HAP-1 (cell line): ENCODE results near the gene APPBP2.
"Not testable (repeated sequence)": the region's sequence is repeated elsewhere in the genome, so short reads cannot be mapped to it uniquely, and the experiment has no call there.

Source experiments
- DNase-seq, 2 experiments: peaks; one replicate each; pipeline ENCODE4 v3.0.0-alpha.2; 2016 to 2020; ENCODE audit warnings: low spot score in 2 of 2
- H3K27me3 ChIP-seq: fragments of 250-450 bp; sonication (Bioruptor Pico); 2 replicates; pipeline ENCODE4 v1.5.1; 2020; ENCODE audit warnings: low read depth, mild to moderate bottlenecking, moderate library complexity
- H3K36me3 ChIP-seq: fragments of 250-450 bp; sonication (Bioruptor Pico); replicated peaks from 2 replicates; pipeline ENCODE4 v1.5.1; 2020; ENCODE audit warnings: mild to moderate bottlenecking
- H3K4me1 ChIP-seq: fragments of 250-450 bp; sonication (Bioruptor Pico); 2 replicates; pipeline ENCODE4 v1.5.1; 2020; ENCODE audit warnings: mild to moderate bottlenecking
- H3K4me3 ChIP-seq: fragments of 250-450 bp; sonication (Bioruptor Pico); 2 replicates; pipeline ENCODE4 v1.5.1; 2020; ENCODE audit warnings: mild to moderate bottlenecking, moderate library complexity
- H3K9me3 ChIP-seq: fragments of 250-450 bp; sonication (Bioruptor Pico); 2 replicates; pipeline ENCODE4 v1.5.1; 2020; ENCODE audit warnings: mild to moderate bottlenecking, moderate library complexity
- in situ Hi-C: fragments of 300-500 bp; cut with MboI; formaldehyde crosslinking; loops from 3 replicates; pipeline ENCODE4 v1.14.3; 2020; ENCODE audit warnings: low sequenced_read_pairs, inconsistent platforms, mixed read lengths

Gene APPBP2

DNA sequence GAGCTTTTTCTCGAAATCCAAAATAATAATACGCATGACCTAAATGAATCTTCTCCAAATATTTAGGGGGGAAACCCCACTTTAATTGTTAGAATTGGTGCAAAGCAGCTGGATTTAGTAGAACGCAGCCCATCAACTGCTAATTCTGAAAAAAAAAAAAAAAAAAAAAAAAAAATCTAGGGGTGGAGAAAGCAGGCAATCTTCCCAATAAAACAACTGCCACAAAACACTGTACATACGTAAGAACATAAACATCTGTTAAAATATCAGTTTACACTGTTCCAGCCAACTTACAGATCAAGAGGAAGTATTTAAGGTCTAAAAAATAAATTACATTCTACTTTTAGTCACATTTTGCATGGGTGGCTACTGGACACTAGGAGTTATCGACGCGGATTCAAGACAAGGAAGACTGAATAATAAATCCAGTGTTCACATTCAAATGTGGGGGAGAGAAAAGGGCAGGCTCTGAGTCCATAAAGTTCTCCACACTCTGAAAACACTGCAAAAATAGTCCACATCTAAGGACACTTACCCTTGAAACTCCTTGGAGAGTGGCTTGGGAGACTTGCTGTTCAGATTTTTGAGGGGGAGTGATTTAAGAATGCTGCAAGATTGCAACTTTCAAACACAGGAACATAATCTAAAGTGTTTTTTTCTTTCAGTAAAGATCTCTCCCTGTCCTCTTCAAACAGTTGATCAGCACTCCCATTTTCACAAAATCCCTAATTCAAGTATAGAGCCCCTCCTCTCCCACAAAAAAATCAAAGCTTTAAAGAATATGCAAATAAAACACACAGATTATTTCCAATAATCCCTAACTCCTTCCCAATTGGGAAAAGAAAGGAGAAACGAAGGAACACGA is 1.3 kb downstream of the APPBP2 start:
- DNase-seq, result peak; percentile 18 to 58
- Histone ChIP-seq H3K36me3 (no peaks in the 10 kb centered on the region), H3K4me1 (0 out of 2 replicates have a peak, but pooled peaks cover 3% of the 10 kb centered on the region), H3K27me3 (no peaks in the 10 kb centered on the region), H3K9me3 (no peaks in the 10 kb centered on the region), H3K4me3 (peak overlapping the region; percentile 97)
- in situ Hi-C loops, result no loop called here

DNA sequence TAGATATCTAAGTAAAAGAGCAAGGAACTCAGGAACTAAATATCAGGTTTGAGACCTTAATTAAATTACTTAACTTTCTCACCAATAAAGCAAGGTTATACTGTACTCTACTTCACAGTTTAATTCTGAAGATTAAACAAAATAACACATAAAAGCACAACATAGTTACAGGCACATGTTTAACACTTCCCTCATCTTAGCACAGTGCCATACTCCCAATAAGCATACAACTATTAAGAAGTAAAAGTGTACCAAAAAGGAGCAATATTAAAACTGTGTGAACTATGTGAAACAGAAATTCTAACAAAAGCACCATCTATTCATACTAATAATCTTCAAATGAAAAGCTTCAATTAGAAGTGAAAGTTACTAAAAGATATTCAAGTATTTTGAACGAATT is 2.2 kb downstream of the APPBP2 start:
- Histone ChIP-seq H3K27me3 (no peaks in the 10 kb centered on the region), H3K4me3 (peak overlapping the region; percentile 97), H3K36me3 (no peaks in the 10 kb centered on the region; the same call in 1 of the 2 replicates), H3K4me1 (0 out of 2 replicates have a peak, but pooled peaks cover 3% of the 10 kb centered on the region), H3K9me3 (no peaks in the 10 kb centered on the region)
- in situ Hi-C loops, result no loop called here
- DNase-seq, result no peak

DNA sequence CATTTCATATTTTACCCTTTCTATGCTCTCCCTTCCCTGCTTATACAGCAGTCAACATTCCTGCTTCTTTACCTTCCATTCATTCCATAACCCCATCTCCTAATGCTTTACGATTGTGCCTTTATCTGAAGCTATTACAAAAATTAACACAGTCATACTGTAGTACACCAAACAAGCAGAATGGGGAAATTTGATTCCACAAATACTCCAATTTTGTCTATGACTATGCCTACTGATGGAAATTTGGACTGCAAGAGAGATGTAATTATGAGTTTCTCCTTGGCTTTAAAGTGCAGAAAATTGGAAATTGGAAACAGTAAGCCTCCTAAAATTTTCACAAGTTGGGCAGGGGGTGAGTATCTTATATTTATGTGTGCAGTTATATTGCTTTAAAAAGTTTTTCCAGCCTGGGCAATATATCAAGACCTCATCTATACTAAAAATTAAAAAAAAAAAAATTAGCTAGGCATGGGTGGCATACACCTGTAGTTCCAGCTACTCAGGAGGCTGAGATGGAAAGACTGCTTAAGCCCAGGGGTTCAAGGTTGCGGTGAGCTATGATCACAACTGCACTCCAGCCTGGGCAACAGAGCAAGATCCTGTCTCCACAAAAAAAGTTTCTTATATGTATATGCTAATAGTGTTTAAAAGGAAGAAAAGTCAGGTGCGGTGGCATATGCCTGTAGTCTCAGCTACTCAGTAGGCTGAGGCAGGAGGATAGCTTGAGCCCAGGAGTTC is 3.0 kb downstream of the APPBP2 start:
- no peak for DNase-seq
- H3K9me3 ChIP-seq, result no peaks in the 10 kb centered on the region
- no peak overlapping the region for H3K4me3 ChIP-seq
- in situ Hi-C loops, result no loop called here
- H3K4me1 ChIP-seq, result 0 out of 2 replicates have a peak, but pooled peaks cover 3% of the 10 kb centered on the region
- no peaks in the 10 kb centered on the region for H3K27me3 ChIP-seq
- H3K36me3 ChIP-seq, result no peaks in the 10 kb centered on the region; the same call in 1 of the 2 replicates

DNA sequence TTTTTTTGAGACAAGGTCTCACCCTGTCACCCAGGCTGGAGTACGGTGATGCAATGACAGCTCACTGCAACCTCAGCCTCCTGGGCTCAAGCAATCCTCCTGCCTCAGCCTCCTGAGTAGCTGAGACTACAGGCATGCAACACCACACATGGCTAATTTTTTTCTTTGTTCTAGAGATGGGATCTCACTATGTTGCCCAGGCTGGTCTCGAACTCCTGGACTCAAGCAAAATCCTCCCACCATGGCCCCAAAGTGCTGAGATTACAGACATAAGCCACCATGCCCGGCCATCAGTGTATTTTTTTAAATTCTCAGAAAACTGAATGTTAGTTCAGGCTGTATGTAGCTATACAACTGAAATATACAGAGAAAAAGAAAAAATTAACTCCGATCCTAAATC is 6.2 kb downstream of the APPBP2 start:
- H3K4me1 ChIP-seq, result 0 out of 2 replicates have a peak, but pooled peaks cover 3% of the 10 kb centered on the region
- no peak for DNase-seq
- H3K27me3 ChIP-seq, result no peaks in the 10 kb centered on the region
- H3K4me3 ChIP-seq, result no peak overlapping the region
- H3K36me3 ChIP-seq, result no peaks in the 10 kb centered on the region; the same call in 1 of the 2 replicates
- no peaks in the 10 kb centered on the region for H3K9me3 ChIP-seq
- in situ Hi-C loops, result no loop called here

DNA sequence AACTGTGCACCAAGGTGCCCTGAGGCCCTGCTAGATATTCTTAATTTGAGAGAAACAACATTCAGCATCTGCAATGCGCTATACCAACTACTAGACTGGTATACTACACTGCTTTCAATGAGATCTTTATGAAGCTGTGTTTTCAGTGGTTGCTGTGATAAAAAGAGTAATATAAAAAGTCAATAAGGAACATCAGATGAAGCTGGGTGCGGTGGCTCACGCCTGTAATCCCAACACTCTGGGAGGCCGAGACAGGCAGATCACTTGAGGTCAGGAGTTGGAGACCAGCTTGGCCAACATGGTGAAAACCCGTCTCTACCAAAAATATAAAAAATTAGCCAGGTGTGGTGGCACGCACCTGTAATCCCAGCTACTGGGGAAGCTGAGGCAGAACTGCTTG is 10.4 kb downstream of the APPBP2 start:
- H3K27me3 ChIP-seq, H3K4me1 ChIP-seq, DNase-seq, H3K4me3 ChIP-seq, H3K36me3 ChIP-seq, H3K9me3 ChIP-seq, in situ Hi-C loops: not testable (repeated sequence)

DNA sequence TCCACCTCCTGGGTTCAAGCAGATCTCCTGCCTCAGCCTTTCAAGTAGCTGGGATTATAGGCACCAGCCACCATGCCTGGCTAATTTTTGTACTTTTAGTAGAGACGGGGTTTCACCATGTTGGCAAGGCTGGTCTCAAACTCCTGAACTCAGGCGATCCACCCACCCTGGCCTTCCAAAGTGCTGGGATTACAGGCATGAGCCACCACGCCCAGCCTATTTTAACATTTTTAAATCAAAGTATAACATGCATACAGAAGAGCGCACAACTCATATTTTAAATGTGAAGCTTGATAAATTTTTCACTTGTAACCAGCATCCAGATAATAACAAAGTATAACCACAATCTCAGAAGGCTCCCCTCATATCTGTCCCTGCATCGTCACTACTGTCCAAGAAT is 10.8 kb downstream of the APPBP2 start:
- H3K36me3 ChIP-seq, H3K27me3 ChIP-seq, in situ Hi-C loops, H3K4me1 ChIP-seq, H3K4me3 ChIP-seq, DNase-seq, H3K9me3 ChIP-seq: not testable (repeated sequence)

DNA sequence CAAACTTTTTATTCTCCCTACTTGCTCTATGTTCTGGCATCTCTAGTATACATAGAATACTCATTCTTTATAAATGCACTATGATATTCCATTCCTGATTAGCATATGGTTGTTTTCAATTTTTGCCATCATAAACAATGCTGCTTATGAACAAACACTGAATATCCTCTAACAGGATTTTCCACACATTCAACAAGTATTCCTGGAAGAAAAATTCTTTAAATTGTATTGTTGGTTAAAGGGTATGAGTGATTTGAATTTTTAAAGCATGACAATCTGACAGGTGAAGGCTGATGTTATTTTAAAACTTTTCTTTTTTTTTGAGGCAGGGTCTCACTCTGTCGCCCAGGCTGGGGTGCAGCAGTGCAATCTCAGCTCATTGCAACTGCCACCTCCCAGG is 11.5 kb downstream of the APPBP2 start:
- no peaks in the 10 kb centered on the region for H3K4me1 ChIP-seq
- H3K4me3 ChIP-seq, result no peak overlapping the region
- no peaks in the 10 kb centered on the region for H3K9me3 ChIP-seq
- in situ Hi-C loops, result no loop called here
- H3K36me3 ChIP-seq, result no peaks in the 10 kb centered on the region; the same call in none of the 2 replicates
- DNase-seq, result no peak
- H3K27me3 ChIP-seq, result no peaks in the 10 kb centered on the region

DNA sequence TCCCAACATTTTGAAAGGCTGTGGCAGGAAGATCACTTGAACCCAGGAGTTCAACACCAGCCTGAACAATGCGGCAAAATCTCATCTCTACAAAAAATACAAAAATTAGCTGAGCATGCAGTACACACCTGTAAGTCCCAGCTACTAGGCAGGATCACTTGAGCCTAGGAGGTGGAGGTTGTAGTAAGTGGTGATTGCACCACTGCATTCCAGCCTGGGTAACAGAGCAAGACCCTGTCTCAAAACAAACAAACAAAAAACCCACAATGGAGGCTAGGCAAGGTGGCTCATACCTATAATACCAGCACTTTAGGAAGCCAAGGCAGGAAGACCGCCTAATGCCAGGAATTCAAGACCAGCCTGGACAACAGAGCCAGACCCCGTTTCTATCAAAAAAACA is 12.0 kb downstream of the APPBP2 start:
- no peak for DNase-seq
- H3K4me3 ChIP-seq, result no peak overlapping the region
- H3K27me3 ChIP-seq, result no peaks in the 10 kb centered on the region
- no peaks in the 10 kb centered on the region for H3K9me3 ChIP-seq
- no peaks in the 10 kb centered on the region for H3K4me1 ChIP-seq
- in situ Hi-C loops, result no loop called here
- H3K36me3 ChIP-seq, result no peaks in the 10 kb centered on the region; the same call in none of the 2 replicates

DNA sequence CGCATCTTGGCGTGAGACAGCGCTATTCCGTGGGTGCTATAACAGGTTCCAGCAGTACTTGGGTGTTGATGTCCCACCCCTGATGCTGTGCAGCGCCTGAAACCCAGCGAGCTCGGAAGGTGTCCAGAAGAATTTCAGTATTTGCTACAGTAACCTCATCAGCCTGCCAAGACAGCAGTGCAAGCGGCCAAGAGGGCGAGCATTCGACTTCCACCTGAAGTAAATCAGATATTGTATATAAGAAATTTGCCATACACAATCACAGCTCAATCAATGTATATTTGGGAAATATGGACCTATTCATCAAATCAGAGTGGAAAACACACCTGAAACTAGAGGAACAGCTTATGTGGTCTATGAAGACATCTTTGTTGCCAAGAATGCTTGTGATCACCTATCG is 13.0 kb downstream of the APPBP2 start:
- Histone ChIP-seq H3K9me3 (no peaks in the 10 kb centered on the region), H3K36me3 (no peaks in the 10 kb centered on the region; the same call in 1 of the 2 replicates), H3K27me3 (no peaks in the 10 kb centered on the region), H3K4me3 (no peak overlapping the region), H3K4me1 (no peaks in the 10 kb centered on the region)
- in situ Hi-C loops, result no loop called here
- no peak for DNase-seq

DNA sequence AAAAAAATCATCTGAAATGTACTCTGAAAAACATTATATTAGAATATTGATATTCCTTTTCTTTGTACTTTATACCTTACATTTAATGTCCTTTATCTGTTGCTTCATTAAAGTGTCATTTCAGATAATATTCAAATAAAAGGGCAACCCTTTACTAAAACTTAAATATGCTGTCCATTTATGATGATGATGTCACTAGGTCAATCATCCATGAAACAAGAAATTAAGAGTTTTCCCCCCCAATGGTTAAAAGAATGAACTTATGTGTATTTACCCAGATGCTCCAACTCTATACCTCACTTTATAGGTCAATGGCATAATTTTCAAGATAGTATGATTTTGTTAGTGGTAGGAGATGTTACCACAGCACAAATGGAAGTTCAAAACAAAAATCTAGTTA is 15.3 kb downstream of the APPBP2 start:
- H3K36me3 ChIP-seq, result no peaks in the 10 kb centered on the region; the same call in 1 of the 2 replicates
- in situ Hi-C loops, result no loop called here
- no peak overlapping the region for H3K4me3 ChIP-seq
- H3K9me3 ChIP-seq, result no peaks in the 10 kb centered on the region
- no peaks in the 10 kb centered on the region for H3K27me3 ChIP-seq
- no peak for DNase-seq
- no peaks in the 10 kb centered on the region for H3K4me1 ChIP-seq

DNA sequence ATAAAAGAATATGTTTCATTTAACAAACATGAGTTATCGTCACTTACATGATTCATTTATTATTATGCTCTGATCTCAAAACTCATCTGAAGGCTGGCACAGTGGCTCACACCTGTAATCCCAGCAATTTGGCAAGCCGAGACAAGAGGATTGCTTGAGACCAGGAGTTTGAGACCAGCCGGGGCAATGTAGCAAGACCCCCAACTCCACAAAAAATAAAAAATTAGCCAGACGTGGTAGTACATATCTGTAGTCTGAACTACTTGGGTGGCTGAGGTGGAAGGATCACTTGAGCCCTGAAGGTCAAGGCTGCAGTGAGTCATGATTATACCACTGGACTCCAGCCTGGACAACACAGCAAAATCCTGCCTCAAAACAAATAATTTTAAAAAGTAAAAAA is 16.0 kb downstream of the APPBP2 start:
- Histone ChIP-seq H3K4me1 (no peaks in the 10 kb centered on the region), H3K27me3 (no peaks in the 10 kb centered on the region), H3K4me3 (no peak overlapping the region), H3K36me3 (no peaks in the 10 kb centered on the region; the same call in 1 of the 2 replicates), H3K9me3 (no peaks in the 10 kb centered on the region)
- no peak for DNase-seq
- in situ Hi-C loops, result no loop called here

DNA sequence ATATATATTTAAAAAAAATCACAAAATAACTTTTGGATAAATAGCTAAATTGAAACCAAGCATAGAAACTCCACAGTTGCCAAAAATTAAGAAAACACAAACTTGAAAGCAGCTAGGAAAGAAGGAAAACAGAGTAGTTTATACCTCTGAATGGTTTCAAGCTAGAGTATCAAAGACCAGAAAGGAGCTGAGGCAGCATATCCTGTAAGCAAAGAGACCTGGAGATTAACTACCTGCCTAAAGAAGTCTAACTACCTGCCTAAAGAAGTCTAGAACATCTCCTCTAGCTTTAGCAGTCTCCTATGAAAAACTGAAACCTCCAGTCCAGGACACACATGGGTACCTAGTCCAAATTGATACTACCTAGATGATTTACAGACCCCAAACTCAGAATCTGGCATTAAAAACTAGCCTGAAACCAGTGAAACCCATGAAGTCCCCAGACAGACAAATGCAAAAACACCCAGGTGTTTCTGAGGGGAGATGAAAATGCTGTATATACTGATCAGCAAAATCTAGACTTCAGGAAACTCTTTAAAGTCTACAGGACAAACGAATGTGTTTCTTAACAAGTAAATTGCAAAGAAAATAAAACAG is 17.6 kb downstream of the APPBP2 start:
- H3K27me3 ChIP-seq, result no peaks in the 10 kb centered on the region
- no peaks in the 10 kb centered on the region for H3K9me3 ChIP-seq
- H3K4me1 ChIP-seq, result no peaks in the 10 kb centered on the region
- H3K4me3 ChIP-seq, result no peak overlapping the region
- no peaks in the 10 kb centered on the region; the same call in 1 of the 2 replicates for H3K36me3 ChIP-seq
- no peak for DNase-seq
- in situ Hi-C loops, result no loop called here

DNA sequence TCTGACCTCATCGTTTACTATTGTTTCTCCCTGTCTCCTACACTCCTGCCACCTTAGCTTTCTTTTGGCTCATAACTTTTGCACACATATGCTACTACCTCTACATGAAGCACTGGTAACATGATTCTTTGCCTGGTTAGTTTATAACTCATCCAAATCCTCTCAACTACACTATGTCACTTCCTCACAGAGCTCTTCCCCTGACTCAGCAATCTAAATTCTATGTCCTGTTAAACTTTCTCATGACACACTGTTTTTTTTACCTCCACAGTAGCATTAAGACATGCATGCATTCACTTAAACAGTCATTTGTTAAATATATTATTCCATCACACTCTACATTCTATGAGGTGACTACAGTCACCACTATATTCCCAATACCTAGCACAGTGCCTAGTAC is 19.7 kb downstream of the APPBP2 start:
- Histone ChIP-seq H3K4me1 (no peaks in the 10 kb centered on the region), H3K36me3 (no peaks in the 10 kb centered on the region), H3K9me3 (no peaks in the 10 kb centered on the region), H3K27me3 (no peaks in the 10 kb centered on the region), H3K4me3 (no peak overlapping the region)
- in situ Hi-C loops, result no loop called here
- DNase-seq, result no peak

DNA sequence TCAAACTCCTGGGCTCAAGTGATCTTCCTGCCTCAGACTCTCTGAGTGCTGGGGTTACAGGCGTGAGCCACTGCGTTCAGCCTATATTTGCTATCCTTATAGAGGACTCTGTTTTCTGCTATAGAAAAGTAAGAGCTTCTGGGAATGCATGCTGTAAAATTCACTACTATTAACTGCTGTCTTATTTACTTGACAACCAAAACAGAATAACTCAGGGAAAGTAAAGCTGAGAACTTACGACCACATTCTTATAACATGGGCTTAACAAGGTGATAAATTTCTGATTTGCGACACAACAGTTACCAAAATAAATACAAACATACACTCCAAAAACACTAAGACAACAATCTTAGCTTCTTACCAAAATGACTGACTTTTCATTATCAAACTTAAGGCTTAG is 23.9 kb downstream of the APPBP2 start:
- H3K4me1 ChIP-seq, result no peaks in the 10 kb centered on the region
- peaks cover 4% of the 10 kb centered on the region; the same call in 1 of the 2 replicates for H3K36me3 ChIP-seq
- in situ Hi-C loops, result no loop called here
- no peak for DNase-seq
- no peak overlapping the region for H3K4me3 ChIP-seq
- H3K27me3 ChIP-seq, result no peaks in the 10 kb centered on the region
- H3K9me3 ChIP-seq, result no peaks in the 10 kb centered on the region
